Upper lobe of right lung (tissue), 1 donor: ENCODE measurements around the gene SVIL. TPM values are rescaled to one million over a fixed set of nuclear protein-coding genes. Genes with fewer than 3 reads are reported as not detected.
"Not testable (repeated sequence)": the region's sequence is repeated elsewhere in the genome, so short reads cannot be mapped to it uniquely, and the experiment has no call there.

Source experiments
- ATAC-seq: fragments of 200-7000 bp; cut with Tn5 transposase; one replicate; pipeline ENCODE4 v1.9.1; 2020; ENCODE audit warnings: mild to moderate bottlenecking, moderate library complexity
- DNase-seq: peaks from one replicate; pipeline ENCODE4 v3.0.0-alpha.2; 2020
- H3K27ac ChIP-seq: fragments of 200-600 bp; one replicate; pipeline ENCODE4 v1.8.0; 2022
- H3K27me3 ChIP-seq: fragments of 200-600 bp; one replicate; pipeline ENCODE4 v1.8.0; 2022; ENCODE audit warnings: mild to moderate bottlenecking
- H3K36me3 ChIP-seq: fragments of 200-600 bp; one replicate; pipeline ENCODE4 v1.8.0; 2022
- H3K4me1 ChIP-seq: fragments of 200-600 bp; one replicate; pipeline ENCODE4 v1.8.0; 2022
- H3K4me3 ChIP-seq: fragments of 200-600 bp; one replicate; pipeline ENCODE4 v1.8.0; 2022; ENCODE audit warnings: mild to moderate bottlenecking
- H3K9me3 ChIP-seq: fragments of 200-600 bp; one replicate; pipeline ENCODE4 v1.8.0; 2022
- intact Hi-C: fragments of 100-400 bp; cut with DNase I; formaldehyde crosslinking; loops from one replicate; pipeline ENCODE4 v1.11.0; 2022
- total RNA-seq: library from RNA; stranded (reverse); fragmentation: NEBNext Ultra II Directional; extraction: Animal tissue kit (Norgen Biotek cat#: 25700); gene quantifications from one replicate; pipeline ENCODE4 v1.2.1, GENCODE V29; 2021
- TF ChIP-seq, protein P1 (sequence below): fragments of 200-600 bp; IDR thresholded peaks from one replicate; pipeline ENCODE4 v1.8.0; 2022; ENCODE audit warnings: antibody characterized with exemption
- donor health status: DM: no; HTN: yes; CAD: no; lungs with severe emphysema.

Gene SVIL
- total RNA-seq, 1 donor from 2014 or later = 106 TPM

DNA sequence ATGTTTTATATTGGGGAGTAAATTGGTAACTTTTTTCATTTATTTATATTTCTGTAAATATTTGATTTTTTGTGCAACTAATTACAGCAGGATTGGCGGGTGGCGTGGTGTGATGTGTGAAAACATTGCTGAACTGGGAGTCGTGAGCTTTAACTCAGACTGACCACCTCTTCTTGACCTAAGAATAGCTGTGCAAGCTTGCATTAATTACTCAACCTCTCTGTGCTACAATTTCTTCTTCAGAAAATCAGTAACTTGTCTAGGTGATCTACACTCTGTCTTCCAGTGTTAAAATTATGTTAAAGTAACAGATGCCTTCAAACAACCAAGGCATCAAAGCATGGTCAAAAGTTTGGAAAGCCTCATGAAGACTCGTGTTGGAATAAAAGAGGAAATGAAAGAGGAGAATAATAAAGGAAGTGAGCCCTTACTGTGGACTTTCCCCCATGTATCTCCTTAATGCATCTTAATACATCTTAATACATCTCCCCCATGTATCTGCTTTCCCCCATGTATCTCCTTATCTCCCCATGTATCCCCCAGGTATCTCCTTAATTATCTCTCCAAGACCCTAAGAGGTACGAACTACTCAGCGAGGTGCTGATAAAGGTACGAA is 71.2 kb downstream of the SVIL start:
- intact Hi-C loops = no loop called here
- TF ChIP-seq, protein P1, sequence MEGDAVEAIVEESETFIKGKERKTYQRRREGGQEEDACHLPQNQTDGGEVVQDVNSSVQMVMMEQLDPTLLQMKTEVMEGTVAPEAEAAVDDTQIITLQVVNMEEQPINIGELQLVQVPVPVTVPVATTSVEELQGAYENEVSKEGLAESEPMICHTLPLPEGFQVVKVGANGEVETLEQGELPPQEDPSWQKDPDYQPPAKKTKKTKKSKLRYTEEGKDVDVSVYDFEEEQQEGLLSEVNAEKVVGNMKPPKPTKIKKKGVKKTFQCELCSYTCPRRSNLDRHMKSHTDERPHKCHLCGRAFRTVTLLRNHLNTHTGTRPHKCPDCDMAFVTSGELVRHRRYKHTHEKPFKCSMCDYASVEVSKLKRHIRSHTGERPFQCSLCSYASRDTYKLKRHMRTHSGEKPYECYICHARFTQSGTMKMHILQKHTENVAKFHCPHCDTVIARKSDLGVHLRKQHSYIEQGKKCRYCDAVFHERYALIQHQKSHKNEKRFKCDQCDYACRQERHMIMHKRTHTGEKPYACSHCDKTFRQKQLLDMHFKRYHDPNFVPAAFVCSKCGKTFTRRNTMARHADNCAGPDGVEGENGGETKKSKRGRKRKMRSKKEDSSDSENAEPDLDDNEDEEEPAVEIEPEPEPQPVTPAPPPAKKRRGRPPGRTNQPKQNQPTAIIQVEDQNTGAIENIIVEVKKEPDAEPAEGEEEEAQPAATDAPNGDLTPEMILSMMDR = no peak
- Histone ChIP-seq H3K4me3 (no peak overlapping the region), H3K36me3 (no peaks in the 10 kb centered on the region), H3K27ac (no peak overlapping the region), H3K9me3 (no peaks in the 10 kb centered on the region), H3K27me3 (no peaks in the 10 kb centered on the region), H3K4me1 (peaks cover 7% of the 10 kb centered on the region)
- DNase-seq (no peak), ATAC-seq (peak; percentile 69)

DNA sequence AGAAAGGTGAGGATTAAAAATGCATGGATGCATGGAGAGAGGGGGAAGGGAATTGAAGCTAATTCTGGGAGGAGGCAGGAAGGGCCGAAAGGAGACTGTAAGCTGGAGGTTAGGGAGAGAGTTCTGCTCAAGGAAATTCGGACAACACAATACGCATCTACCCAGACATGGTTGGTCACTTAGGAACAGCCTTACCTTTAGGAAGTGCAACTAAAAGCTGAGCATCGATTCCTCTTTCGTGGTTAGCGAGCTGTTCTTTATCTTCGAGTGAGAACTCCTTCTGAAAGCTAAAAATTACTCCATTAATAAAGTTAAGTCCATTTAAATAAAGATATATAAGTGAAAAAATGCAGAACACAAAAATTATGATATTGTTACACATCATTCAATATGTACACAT is 71.8 kb downstream of the SVIL start:
- H3K4me1 ChIP-seq, H3K4me3 ChIP-seq, H3K27me3 ChIP-seq, DNase-seq, H3K36me3 ChIP-seq, intact Hi-C loops, H3K9me3 ChIP-seq, H3K27ac ChIP-seq: not testable (repeated sequence)
- ATAC-seq = peak; percentile 60

DNA sequence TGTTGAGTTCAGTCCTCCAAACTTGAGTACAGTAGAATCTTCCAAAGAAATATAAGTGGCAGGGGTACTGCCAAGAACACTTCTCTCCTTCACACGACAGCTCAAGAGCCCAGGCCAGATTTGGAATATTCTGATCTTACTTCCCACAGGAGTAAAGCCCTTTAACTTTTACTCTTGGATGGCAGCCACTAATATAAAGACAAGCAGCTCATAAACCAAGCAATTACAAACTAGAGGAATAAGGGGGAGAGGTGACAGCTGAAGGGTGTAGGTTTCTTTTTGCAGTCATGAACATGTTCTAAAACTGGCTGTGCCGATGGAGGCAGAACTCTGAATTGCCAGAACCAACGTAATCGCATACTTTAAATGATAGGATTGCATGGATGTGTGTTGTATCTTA is 74.8 kb downstream of the SVIL start:
- Histone ChIP-seq H3K4me3 (no peak overlapping the region), H3K27me3 (no peaks in the 10 kb centered on the region), H3K4me1 (peaks cover 12% of the 10 kb centered on the region), H3K9me3 (no peaks in the 10 kb centered on the region), H3K36me3 (no peaks in the 10 kb centered on the region), H3K27ac (peak overlapping the region; percentile 13)
- TF ChIP-seq, protein P1 = no peak
- ATAC-seq (peak; percentile 22), DNase-seq (no peak)
- intact Hi-C loops = no loop called here

DNA sequence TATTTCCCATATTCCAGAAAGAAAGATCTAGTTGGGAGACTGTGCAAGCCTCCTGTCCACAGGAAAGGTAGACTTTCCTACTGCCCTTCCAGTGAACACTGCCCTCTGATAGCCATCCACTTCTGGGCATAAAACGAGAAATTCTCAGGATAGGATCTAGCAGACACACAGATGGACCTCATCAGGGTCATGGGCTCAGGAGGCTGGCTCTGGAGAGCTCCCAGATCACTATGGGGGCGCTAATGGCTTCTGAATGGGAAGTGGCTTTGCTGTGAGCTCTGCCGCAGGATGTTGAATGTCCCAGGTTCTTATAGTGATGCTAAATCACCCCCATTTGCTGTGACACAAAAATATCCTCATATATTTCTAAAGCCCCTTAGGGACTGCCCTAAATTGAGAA is 77.1 kb downstream of the SVIL start:
- intact Hi-C loops = no loop called here
- DNase-seq (no peak), ATAC-seq (no peak)
- H3K27me3 ChIP-seq = no peaks in the 10 kb centered on the region
- H3K4me1 ChIP-seq = peaks cover 12% of the 10 kb centered on the region
- H3K36me3 ChIP-seq = peaks cover 13% of the 10 kb centered on the region
- no peak overlapping the region for H3K4me3 ChIP-seq
- TF ChIP-seq, protein P1 = no peak
- no peak overlapping the region for H3K27ac ChIP-seq
- no peaks in the 10 kb centered on the region for H3K9me3 ChIP-seq

DNA sequence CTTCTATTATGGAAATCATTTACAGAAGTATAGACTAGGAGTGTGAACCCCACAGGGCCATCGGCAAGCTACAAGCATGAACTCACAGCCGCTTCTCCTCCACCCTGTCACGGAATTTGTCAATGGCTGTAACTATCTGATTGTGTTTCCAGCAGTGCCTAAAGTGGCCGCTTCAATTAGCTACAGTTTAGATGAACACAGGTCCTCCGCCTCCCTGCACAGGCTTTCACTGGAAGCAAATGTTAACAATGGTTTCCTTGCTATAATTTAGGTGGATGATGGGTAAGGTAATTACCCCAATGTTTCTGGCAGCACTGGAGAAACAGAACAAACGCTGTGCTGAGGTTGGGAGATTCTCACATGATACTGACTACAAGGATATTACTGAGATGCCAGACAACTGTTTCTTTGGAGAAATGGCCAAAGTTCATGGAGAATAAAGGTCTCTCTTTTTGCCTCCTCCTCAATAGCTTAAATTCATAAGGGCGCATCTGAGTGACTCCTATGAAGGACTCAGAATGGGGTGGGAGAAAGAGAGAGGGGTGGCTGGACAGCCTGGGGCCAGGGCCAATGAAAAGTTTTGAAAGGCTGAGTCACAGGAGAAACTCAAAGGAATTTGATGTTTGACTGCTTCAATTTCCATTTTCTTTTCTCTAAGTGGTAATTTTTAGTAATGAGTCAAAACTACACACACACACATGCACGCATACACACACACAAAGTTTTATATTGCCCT is 78.9 kb downstream of the SVIL start:
- Histone ChIP-seq H3K4me3 (no peak overlapping the region), H3K36me3 (peaks cover 24% of the 10 kb centered on the region), H3K4me1 (peaks cover 12% of the 10 kb centered on the region), H3K27me3 (no peaks in the 10 kb centered on the region), H3K9me3 (no peaks in the 10 kb centered on the region), H3K27ac (peak overlapping the region; percentile 14)
- intact Hi-C loops = no loop called here
- ATAC-seq (peak; percentile 16), DNase-seq (no peak)
- TF ChIP-seq, protein P1 = no peak

DNA sequence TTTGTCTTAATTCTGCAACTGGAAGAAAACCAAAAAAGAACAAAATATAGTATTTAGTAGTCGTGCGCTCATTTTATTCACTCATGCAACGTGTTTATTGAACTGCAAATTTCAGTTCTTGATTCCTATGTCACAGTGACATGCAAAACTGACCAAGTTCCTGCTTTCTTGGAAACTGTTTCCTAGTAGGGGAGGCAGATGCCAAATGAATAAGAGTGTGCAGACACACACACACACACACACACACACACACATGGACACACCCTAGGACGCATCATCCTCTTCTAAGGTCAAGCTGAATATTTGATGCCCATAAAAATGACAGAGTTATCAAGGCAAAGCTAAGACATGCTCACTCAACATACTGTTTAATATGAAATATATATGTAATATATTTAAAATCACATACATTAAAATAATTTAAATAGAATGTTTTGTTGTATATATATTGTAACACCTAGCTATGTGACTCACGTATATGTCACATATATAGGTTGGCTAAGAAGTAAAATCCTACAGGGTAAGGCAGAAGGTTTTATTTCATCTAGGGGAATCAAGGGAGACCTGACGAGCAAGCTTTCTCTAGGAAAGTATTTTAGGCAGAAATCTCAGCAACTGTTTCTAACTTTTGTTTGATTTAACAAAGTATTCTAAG is 79.6 kb downstream of the SVIL start:
- Histone ChIP-seq H3K27me3 (no peaks in the 10 kb centered on the region), H3K27ac (peak overlapping the region; percentile 14), H3K4me1 (peaks cover 12% of the 10 kb centered on the region), H3K9me3 (no peaks in the 10 kb centered on the region), H3K4me3 (no peak overlapping the region), H3K36me3 (peaks cover 31% of the 10 kb centered on the region)
- TF ChIP-seq, protein P1 = no peak
- DNase-seq (no peak), ATAC-seq (peak; percentile 77)
- intact Hi-C loops = no loop called here
